K562 (cell line): ENCODE data around the gene CLEC2L. TPM values are rescaled to one million over a fixed set of nuclear protein-coding genes. Genes with fewer than 3 reads are reported as not detected.

Experiments used
- ATF6 ChIP-seq: sonication (generic); formaldehyde crosslinking; IDR thresholded peaks from 2 replicates; pipeline ENCODE4 v1.4.0; 2020; ENCODE audit warnings: mild to moderate bottlenecking, missing genetic modification reagents
- CSDE1 ChIP-seq, 2 experiments: fragments of 450-650 bp; IDR thresholded peaks; 2 replicates each; pipeline ENCODE4 v1.6.1; 2016; ENCODE audit warnings: mild to moderate bottlenecking in 1 of 2
- MYNN ChIP-seq, 2 experiments: sonication (generic); formaldehyde crosslinking in 1 of 2; IDR thresholded peaks; 2 replicates each; pipeline versions ENCODE4 v1.5.0 to v1.6.1; 2016 to 2020; ENCODE audit warnings: antibody characterized with exemption in 1 of 2, missing genetic modification reagents in 1 of 2
- RFX5 ChIP-seq: IDR thresholded peaks from 2 replicates; pipeline ENCODE4 v1.6.1; 2011; ENCODE audit warnings: low read depth, mild to moderate bottlenecking, improper control_type of control experiment, low read length
- SMARCE1 ChIP-seq: fragments of 450-650 bp; IDR thresholded peaks from 2 replicates; pipeline ENCODE4 v1.7.1; 2016; ENCODE audit warnings: mild to moderate bottlenecking
- ZHX1 ChIP-seq: fragments of 150-350 bp; conservative IDR thresholded peaks from 2 replicates; pipeline ENCODE4 v1.6.1; 2014; ENCODE audit warnings: low read length
- polyA plus RNA-seq, 8 experiments: library from polyadenylated mRNA; depleted of rRNA in 4 of 8; stranded (reverse) in 5 of 8; unstranded in 3 of 8; fragments of >200 nt; fragmentation: Nextera tagmentation in 2 of 8; fragmentation: Illumina TruSeq in 1 of 8; extraction: Ambion mirVana in 2 of 8; extraction: Trizol in 1 of 8; gene quantifications; 2 replicates each; pipeline versions ENCODE4 v1.2.1 to v1.2.3, GENCODE V29; 2011 to 2014; ENCODE audit warnings: inconsistent platforms in 1 of 8, missing spikeins in 1 of 8
- total RNA-seq, 7 experiments: library from RNA; depleted of rRNA in 6 of 7; stranded (reverse); fragments of >200 nt in 6 of 7; fragmentation: Illumina TruSeq in 2 of 7; extraction: Trizol in 2 of 7; gene quantifications; 2 replicates each; pipeline versions ENCODE4 v1.2.1 to v1.2.3, GENCODE V29; 2011 to 2021; ENCODE audit warnings: low replicate concordance in 1 of 7

The CLEC2L gene
- total and polyA plus RNA-seq, 9 of the 15 experiments (the other 6 are each of a cell fraction or from before 2014, with no cell fraction given) = 0.84 to 5.5 (median 1.8) TPM

GRCh38 chr7:139571190-139571589 is 47.7 kb downstream of the CLEC2L start (continued):
- TF ChIP-seq ATF6 (CRISPR knock-in tag) (no peak), ZHX1 (no peak), RFX5 (no peak), CSDE1 (IDR thresholded peaks at IDR 0.05) (no peak), SMARCE1 (no peak), MYNN (IDR thresholded peaks at IDR 0.05) (no peak), MYNN (CRISPR knock-in tag; IDR thresholded peaks at IDR 0.05) (no peak)
